Ammon's horn (tissue), 1 donor: ENCODE results near the gene SLC34A3.

Source experiments
- DNase-seq: peaks from one replicate; pipeline ENCODE4 v3.0.0-alpha.2; 2016; ENCODE audit warnings: low spot score

SLC34A3 gene

DNA sequence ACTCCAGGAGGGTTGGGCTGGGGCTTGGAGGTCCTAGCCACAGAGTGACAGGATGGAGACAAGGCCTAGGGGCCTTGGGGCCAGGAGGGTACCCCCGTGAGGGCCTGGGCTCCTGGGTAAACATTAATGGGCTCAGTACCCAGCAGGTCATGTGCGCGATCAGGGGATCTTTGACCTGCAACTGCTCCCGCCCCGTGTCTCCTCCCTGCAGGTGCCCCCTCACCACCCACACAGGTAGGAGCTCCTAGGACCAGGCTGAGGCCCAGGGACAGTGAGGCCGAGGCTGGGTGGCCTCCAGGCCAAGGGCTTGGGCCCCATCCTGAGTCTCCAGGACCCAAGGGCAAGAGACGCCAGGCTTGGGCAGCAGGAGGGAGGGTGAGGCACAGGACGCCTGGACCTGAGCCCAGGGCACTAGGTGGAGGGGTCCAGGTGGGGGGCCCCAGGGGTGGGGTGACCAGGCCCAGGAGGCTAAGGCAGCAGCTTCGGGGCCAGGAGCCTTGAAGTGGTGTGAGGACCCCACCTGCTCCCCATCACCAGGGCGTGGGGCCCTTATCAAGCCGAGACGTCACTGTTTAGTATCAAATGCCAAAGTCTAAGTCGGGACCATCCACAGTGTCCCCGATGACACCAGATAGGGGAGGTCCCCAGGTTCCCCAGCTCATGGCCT lies at the start of gene SLC34A3:
TSS of gene SLC34A3 (plus strand) at position 197 of the 667 bp plus-strand sequence. CDS start 802 bp downstream, outside the sequence.
- no peak for DNase-seq

DNA sequence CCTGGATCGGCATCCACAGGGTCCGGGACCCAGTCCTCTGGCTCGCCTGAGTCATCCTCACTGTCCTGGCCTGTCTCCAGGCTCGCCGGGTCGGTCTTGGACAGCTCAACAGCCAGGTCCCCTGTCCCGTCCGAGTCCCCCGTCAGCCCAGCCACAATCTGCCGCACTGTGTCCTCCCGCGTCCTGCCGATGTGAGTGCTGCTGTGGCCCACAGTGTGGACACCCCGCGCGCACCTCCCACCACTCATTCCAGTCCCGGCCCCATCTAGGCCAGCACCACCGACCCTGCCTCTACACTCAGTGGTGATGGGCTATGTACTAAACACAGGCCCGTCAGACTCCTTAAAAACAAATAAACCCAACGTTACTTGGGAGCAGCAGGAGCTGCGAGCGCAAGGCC lies 49.0 kb upstream of the SLC34A3 start:
- DNase-seq: no peak

DNA sequence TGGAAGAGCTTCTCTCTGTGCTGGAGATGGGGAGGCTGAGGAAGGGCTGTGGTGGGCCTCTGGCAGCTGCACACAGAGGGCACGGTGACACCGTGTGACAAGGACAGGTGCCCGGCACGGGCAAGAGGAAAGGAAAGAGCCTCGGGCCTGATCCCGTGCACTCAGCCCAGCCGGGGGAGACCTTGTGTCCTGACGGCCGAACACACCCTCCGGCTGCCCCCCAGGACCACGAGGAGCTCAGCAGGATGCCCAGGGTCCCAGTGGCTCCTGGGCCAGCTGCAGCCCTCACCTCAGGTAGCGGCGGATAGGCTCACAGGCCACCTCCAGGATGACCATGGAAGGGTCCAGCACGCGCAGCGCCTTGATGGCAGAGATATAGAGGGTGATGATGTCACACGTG lies 47.9 kb upstream of the SLC34A3 start:
- no peak for DNase-seq

DNA sequence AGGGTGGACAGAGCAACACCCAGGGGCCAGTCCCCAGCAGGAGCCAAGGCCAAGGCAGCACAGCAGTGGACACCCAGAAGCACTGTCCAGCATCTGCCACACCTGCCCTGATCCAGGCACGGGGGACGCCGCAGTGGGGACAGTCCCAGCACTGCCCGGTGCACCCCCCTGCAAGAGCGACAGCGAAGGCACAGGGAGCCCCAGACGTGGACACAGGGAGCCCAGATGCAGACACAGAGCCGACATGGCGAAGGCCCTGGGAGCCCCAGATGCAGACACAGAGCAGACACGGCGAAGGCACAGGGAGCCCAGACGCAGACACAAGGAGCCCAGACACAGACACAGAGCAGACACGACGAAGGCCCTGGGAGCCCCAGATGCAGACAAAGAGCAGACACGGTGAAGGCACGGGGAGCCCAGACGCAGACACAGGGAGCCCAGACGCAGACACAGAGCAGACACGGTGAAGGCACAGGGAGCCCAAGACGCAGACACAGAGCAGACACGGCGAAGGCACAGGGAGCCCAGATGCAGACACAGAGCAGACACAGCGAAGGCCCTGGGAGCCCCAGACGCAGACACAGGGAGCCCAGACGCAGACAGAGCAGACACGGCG lies 46.6 kb upstream of the SLC34A3 start:
- DNase-seq: no peak

DNA sequence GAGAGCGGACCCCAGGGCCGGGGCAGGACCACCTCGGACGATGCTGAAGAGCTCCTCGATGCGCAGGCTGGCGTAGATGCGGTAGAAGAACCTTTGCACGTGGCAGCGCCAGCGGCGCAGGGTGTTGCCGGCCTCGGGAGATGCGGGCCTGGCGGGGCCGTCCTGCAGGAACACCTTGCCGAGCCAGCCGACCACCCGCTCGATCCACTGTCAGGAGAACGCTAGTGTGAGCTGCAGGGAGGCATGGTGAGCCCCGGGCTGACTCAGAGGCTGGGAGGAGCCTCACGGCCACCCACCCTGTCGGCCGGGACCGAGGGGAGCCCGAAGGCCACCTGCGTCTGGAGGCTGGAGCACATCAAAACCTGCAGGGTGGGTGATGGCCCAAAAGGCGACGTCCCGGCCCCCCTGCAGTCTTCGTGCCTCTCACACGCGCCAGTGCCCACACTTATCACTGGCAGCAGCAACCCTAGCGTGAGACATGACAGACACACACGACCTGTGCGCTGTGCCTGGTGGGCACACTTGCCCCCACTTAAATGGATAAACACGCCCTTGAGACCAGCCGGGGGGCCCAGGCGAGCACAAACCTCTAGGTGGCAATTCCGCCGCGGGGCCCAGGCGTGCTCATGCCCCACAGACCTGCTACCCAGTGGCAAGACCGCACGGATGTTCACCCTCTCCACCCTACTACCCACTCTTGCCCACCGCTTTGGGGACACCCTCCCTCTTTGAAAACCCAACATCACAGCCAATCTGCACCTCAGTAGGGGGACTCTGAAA lies 45.6 kb upstream of the SLC34A3 start:
- no peak for DNase-seq

DNA sequence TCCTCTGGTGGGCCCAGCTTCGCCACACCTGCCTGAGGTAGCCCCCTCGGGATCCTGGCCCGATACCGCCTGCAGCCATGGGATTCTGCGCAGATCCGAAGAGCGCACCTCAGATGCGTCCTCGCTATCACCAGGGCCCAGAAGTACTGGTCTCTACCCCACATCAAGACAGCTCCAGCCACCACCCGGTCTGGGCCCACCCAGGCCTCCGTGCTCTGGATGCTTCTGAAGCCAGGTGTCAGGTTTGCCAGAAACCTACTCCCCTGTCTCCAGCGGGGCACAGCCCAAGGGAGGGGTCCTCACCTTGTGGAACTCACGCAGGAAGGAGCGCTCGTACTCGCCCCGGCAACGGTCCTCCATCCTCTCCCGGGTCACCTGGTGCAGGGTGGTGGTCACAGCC lies 44.8 kb upstream of the SLC34A3 start:
- DNase-seq: no peak

DNA sequence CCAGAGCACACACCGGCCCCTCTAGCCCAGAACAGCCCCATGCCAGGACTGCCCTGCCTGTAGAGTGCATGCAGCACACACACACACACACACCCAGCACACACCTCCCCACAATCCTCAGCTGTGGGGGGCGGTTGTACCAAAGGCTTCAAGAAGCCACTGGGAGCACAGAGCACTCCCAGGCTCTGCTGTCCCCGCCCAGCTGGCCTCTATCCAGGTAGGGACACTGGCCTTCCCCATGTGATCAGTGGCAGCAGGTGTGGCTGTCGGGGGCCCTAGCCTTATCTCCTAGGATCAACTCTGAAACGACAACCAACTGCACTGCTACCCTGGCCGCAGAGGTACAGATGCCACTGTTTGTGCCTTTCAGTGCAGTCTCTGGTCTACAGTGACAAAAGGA lies 44.3 kb upstream of the SLC34A3 start:
- DNase-seq: no peak

DNA sequence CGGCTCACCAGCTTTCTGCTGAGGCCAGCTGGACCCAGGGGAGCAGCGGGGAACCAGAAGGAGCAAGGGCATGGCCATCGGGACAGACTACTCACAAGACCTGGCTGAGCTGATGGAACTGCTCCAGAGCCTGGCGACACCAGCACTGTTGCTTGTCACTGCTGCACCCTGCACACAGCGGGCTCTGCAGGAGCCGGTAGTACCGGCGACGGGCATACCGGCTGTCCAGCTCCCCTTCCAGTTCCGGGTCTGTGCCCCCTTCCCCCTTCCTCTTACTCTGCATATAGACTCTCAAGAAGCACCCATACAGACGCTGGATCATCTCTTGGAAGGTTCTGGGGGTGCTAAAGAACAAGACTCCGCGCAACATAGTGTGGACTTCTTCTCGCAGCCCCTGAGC lies 43.3 kb upstream of the SLC34A3 start:
- DNase-seq: no peak

DNA sequence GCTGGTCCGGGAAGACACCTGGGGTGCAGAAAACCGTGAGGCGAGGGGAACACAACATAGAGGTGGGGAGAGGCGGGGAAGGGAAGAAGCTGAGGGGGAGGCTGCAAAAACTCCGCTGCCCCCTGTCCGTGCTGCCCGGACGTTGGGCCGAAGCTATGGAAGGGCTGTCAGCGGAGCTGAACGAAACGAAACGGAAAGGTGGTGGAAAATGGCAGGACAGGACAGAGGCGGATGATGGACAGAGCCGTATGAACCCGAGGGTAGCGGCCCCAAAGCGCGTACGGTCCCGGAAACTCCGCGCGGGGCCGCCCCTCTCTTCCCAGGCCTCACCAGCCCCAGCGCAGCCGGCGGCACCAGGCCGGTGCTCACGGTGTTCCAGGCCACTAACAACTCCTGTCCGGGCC lies 42.6 kb upstream of the SLC34A3 start:
- no peak for DNase-seq

DNA sequence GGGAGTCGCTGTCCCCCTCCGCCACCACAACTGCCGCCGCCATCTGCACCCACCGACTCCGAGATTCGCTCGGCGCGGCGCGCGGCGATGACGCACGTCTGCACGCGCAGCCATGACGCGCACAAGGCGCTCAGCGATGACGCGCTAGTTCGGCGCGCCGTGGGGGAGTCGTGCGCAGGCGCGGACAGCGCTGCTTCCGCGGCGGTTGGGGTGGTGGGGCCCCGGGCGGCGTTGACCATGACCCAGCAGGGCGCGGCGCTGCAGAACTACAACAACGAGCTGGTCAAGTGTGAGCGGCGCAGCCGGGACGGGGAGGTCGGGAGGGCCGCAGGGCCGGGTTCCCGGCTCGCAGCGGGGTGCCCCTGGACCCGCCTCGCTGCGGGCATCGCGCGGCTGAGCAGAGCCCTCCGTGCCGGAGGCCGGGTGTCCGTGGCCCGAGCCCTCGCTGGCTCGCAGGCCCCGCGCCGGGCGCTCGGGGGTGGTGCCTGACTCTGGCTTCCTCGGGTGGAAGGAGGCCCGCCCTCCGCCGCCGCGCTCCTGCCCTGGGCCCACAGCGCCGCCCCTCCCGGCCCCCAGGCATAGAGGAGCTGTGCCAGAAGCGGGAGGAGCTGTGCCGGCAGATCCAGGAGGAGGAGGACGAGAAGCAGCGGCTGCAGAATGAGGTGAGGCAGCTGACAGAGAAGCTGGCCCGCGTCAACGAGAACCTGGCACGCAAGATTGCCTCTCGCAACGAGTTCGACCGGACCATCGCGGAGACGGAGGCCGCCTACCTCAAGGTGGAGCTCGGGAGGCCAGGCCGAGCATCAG lies 42.0 kb upstream of the SLC34A3 start, which contains the start of the genes ANAPC2 and SSNA1:
TSS of gene ANAPC2 (minus strand) at position 71 of the 807 bp plus-strand sequence. CDS start at position 43, 28 bp downstream.
TSS of gene SSNA1 (plus strand) at position 187 of the 807 bp plus-strand sequence. CDS start at position 238, 51 bp downstream.
- DNase-seq: peak; percentile 94

DNA sequence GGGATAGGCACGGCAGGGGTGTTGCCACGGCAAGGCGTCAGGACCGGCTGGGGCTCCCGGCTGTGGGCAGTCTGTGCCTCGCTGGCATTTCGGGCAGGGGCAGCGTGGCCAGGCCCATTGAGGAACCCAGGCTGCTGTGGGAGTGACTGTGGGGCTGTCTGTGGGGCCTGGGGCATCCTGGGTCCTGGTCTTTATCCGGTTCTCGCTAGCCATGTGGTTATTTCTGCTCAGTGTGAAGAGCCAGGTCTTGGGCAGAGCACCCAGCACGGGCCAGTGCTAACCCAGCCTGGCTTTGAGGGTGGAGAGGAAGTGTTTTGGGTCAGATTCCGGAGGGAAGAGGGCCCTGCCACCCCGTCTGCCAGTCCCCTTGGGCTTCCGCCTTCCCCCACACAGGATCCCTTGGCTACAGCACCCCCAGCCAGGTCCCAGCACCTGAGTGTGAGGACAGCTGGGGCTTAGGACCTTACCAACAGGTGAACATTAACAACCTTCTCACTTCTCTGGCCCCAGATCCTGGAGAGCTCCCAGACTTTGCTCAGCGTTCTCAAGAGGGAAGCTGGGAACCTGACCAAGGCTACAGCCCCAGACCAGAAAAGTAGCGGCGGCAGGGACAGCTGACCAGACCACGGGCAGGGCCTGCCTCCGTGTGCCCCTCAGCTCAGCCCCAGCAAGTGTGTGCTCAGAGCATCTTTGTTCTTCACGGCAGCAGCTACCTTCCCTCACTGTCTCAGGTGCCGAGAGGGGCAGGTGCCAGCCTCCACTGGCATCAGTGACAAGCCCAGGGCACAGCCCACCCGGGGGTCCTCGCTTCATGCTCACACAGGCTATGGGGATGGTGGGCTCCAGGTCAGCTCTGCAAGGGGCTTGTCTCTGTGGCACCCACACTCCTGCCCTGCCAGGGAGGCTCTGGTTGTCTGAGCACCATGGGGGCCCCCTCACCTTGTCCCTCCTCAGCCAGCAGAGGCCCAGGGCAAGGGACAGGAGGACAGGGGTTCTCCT lies 41.1 kb upstream of the SLC34A3 start:
- DNase-seq: no peak

DNA sequence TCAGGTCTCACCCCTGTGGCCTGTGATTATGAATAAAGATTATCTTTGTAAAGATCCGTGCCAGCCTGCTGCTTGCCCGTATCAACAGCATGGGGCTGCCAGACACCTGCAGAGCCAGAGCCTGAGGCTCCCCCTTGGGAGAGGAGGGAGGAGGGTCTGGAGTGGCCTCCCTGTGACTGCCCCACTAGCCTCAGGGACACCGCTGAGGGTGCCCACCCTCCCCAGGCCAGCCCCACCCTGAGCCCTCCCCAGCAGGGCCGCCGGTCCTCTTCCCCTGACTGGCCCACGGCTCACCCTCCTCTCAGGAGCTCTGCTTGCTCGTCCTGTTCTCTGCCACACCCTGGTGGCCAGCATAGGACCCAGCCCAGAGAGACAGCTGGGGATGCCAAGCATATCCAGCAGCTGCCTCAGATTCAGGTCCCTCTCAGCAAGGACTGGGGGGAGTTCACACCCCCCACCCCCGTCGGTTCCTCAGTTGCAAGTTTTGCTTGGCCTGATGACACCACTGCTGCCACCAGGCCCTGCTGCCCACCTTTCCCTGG lies 40.3 kb upstream of the SLC34A3 start:
- no peak for DNase-seq

DNA sequence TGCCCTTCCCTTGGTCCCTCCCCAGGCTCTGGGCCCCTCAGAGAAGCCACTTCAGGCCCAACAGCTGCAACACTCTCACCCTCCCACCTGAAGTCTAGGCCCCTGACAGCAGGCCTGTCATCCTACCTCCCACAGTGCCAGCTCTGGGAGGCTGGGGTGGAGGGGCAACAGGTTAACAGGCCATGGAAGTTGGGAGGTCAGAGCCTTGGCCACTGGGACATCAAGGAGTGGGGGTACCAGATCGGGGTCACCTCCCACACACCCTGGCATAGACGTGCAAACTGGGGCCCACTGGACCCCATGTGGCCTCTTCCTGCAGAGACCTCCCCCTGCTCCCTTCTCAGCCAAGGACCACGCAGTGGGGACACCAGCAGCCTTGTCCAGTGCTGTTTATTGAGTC lies 39.5 kb upstream of the SLC34A3 start:
- no peak for DNase-seq

DNA sequence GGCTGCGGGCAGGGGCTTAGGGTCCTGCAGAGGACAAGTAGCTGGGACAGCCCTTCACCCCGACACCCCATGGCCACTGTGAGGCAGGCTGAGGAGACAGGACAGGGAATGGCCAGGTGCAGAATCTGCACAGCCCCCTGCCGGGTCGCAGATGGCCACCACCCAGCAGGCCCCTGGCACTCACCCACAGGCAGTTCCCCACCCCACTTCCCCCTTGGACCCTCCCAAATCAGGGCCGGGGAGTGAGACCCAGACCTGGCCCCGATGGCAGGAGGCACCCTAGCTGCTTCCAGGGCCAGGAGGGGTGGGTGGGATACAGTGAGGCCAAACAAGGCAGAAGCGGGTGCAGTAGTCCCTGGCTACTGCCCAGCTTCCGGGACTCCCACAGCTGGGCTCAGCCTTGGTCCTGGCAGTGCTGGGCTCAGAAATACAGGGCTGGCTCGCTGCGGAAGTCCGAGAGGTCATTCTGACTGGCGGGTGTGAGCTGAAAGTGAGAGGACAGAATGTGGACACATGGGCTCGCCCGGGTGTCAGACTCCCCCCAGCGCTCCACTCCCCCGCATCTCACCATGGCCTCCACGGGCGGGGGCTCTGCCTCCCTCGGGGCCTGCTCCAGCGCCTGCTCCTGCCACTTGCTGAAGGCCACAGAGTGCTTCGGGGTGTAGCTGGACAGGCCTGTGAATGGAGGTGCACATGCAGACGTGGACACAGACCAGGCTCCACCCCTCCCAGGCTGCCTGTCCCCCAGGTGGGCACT lies 38.8 kb upstream of the SLC34A3 start:
- DNase-seq: peak; percentile 84

DNA sequence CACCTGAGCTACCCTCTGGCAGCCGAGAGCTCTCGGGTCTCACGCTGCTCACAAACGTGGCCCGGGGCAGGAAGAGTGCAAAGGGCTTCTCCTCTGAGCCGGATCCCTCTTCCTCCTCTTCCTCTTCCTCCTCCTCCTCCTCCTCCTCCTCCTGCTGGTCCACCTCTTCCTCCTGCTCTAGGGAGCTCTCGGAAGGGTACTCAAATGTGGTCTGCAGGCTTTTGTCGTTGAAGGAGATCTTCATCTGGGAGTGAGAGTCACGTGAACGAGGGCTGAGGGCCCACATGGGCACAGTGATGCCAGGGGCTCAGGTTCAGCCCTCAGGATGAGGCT lies 38.3 kb upstream of the SLC34A3 start:
- DNase-seq: no peak

DNA sequence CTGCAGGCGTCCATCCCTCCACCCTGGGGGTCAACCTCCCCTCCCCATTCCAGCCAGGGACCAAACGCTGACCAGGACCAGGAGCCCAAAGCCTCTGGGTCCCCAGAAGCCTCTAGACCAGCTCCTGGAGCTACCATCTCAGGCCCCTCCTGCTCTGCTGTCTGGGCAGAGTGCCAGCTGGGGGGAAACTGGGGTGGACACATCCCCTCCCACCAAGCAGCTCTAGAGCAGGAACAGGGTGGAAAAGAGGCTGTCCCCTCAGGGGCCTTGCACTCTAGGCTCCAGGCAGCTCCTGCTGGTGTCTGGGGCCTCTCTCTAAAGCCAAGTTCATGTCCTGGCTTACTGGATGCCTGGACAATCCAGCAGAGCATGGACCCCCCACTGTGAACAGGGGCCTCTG lies 37.8 kb upstream of the SLC34A3 start:
- DNase-seq: no peak

DNA sequence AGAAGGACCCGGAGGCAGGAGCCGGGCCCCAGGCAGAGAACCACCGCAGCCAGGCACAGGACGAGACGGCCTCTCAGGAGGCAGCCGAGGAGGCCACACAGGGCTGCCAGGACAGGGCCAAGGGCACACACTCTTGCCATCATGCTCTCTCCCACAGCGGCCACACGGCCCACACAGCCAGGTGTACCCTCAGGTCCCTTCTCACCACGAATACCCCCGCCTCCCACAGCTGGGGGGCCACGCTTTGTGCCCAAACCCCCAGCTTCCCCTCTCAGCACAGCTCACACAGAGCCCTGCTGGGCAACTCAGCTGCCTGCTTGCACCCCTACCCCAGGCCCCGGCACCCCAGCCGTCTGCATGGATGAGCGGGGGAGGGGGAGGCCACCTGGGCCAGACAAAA lies 36.9 kb upstream of the SLC34A3 start:
- no peak for DNase-seq

DNA sequence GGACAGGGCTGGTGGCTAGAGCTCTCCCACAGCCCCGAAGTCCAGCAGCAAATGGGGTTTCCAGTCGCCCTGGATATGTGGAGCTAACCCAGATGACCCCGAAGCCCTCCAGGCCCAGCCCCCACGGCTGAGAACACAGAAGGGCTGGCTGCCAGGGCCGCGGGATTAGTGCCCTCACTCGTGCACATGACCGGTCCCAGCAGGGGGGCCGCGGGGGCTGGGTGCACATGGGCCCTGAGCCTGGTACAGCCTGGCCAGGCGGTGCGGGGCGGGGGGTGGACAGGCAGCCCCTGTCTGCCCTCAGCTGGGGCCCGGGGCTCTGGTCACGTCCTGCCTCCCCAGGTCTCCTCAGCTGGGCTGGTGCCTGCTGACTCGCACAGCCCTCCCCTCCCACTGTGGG lies 36.3 kb upstream of the SLC34A3 start:
- peak; percentile 93 for DNase-seq

DNA sequence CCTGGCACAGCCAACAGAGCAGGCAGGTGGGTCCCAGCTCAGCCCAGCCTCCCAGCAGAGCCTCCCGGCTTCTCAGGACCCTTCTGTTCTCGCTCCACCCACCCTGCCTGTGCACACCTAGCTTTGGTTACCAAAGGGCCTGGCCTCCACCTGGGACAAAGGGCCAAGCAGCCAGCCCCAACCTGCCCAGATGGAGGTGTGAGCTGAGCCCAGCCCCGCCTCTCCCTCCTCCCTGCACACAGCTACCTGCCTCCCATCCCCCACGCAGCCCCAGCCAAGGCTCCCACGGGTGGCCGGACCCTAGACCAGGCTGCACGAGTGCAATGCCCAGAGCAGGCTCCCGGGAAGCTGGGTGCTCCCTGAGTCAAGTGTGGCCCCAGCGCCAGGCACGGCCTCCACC lies 35.8 kb upstream of the SLC34A3 start:
- DNase-seq: no peak
